OCI-LY1 (cell line): ENCODE measurements around the gene IREB2.

ENCODE experiments used
- H2AFZ ChIP-seq: fragments of 200-600 bp; sonication (generic), shearing (Covaris generic); 2 replicates; pipeline ENCODE4 v1.6.0; 2014; ENCODE audit warnings: antibody characterized with exemption, mild to moderate bottlenecking, low read length
- H3F3A ChIP-seq: fragments of 200-600 bp; sonication (generic), shearing (Covaris generic); 2 replicates; pipeline ENCODE4 v1.6.0; 2014; ENCODE audit warnings: mild to moderate bottlenecking, antibody characterized with exemption, low read length, moderate library complexity; ENCODE audit not compliant: insufficient read depth
- H3K27ac ChIP-seq: fragments of 200-600 bp; sonication (generic); 2 replicates; pipeline ENCODE4 v1.5.1; 2014; ENCODE audit warnings: low read length, mixed run types, mild to moderate bottlenecking, low read depth; ENCODE audit not compliant: poor library complexity, severe bottlenecking
- H3K27me3 ChIP-seq: fragments of 200-600 bp; sonication (generic); 2 replicates; pipeline ENCODE4 v1.6.0; 2014; ENCODE audit warnings: antibody characterized with exemption, mild to moderate bottlenecking, low read length, moderate library complexity; ENCODE audit not compliant: insufficient read depth
- H3K36me3 ChIP-seq: fragments of 200-600 bp; sonication (generic); 2 replicates; pipeline ENCODE4 v1.6.1; 2014; ENCODE audit warnings: mild to moderate bottlenecking, antibody characterized with exemption, low read length, moderate library complexity, mixed read lengths; ENCODE audit not compliant: insufficient read depth
- H3K4me1 ChIP-seq: fragments of 200-600 bp; sonication (generic); 2 replicates; pipeline ENCODE4 v1.5.1; 2014; ENCODE audit warnings: mild to moderate bottlenecking, low read length, moderate library complexity; ENCODE audit not compliant: insufficient read depth, severe bottlenecking
- H3K4me2 ChIP-seq: fragments of 200-600 bp; sonication (generic), shearing (Covaris generic); 2 replicates; pipeline ENCODE4 v1.6.1; 2014; ENCODE audit warnings: low read length
- H3K4me3 ChIP-seq: fragments of 200-600 bp; sonication (generic); 2 replicates; pipeline ENCODE4 v1.5.1; 2014; ENCODE audit warnings: low read length, low read depth, mild to moderate bottlenecking, mixed read lengths; ENCODE audit not compliant: poor library complexity, severe bottlenecking
- H3K79me2 ChIP-seq: fragments of 200-600 bp; shearing (Covaris generic); 2 replicates; pipeline ENCODE4 v1.6.1; 2016; ENCODE audit warnings: mixed run types, low read length, mixed read lengths; ENCODE audit not compliant: insufficient read depth
- H3K9ac ChIP-seq: fragments of 200-600 bp; sonication (generic), shearing (Covaris generic); 2 replicates; pipeline ENCODE4 v1.6.1; 2014; ENCODE audit warnings: mild to moderate bottlenecking, low read length, mixed read lengths
- H3K9me2 ChIP-seq: fragments of 200-600 bp; sonication (generic), shearing (Covaris generic); 2 replicates; pipeline ENCODE4 v1.6.1; 2014; ENCODE audit warnings: low read depth, mild to moderate bottlenecking, low read length, mixed read lengths
- H3K9me3 ChIP-seq: fragments of 200-600 bp; shearing (Covaris generic); 2 replicates; pipeline ENCODE4 v1.6.1; 2014; ENCODE audit warnings: low read length, mixed read lengths
- H4K20me1 ChIP-seq: fragments of 200-600 bp; sonication (generic), shearing (Covaris generic); 2 replicates; pipeline ENCODE4 v1.6.0; 2016; ENCODE audit warnings: mild to moderate bottlenecking, low read length; ENCODE audit not compliant: insufficient read depth
- EZH2 ChIP-seq: fragments of 200-600 bp; sonication (generic), shearing (Covaris generic); IDR thresholded peaks from 2 replicates; pipeline ENCODE4 v1.8.0; 2017; ENCODE audit warnings: borderline replicate concordance, mixed run types, mild to moderate bottlenecking, antibody characterized with exemption, low read length, moderate library complexity, mixed read lengths
- TF ChIP-seq, protein P1 (sequence below): fragments of 200-600 bp; sonication (generic), shearing (Covaris generic); IDR thresholded peaks from 2 replicates; pipeline ENCODE4 v1.5.1; 2017; ENCODE audit warnings: mild to moderate bottlenecking, antibody characterized with exemption, low read length, moderate library complexity, mixed read lengths

Gene IREB2

DNA sequence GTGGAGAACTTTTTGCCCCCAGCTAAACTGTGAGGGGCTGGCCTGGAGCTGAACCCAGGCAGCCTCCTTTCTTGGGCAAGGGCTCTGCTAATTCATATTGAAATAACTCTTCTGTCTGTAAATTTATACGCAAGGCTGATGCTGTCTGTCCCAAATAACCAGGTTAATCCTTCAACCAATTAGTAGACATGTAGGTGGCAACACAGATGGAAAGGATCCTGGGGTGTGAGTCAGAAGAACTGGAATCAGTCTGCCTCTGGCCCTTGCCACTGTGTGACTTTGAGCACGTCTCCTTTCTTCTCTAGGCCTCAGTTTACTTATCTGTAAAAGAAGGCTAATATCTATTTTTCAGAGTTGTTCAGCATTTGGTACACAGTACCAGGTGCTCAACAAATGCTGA is 48.3 kb upstream of the IREB2 start:
- Histone ChIP-seq H3K4me3 (no peak overlapping the region), H3K9me2 (no peaks in the 10 kb centered on the region), H3K27ac (no peak overlapping the region), H3K9ac (no peak overlapping the region), H3K4me2 (no peak overlapping the region), H3K36me3 (no peaks in the 10 kb centered on the region), H3K9me3 (no peaks in the 10 kb centered on the region), H3K79me2 (no peaks in the 10 kb centered on the region), H2AFZ (no peak overlapping the region), H4K20me1 (no peaks in the 10 kb centered on the region), H3F3A (no peaks in the 10 kb centered on the region), H3K27me3 (no peaks in the 10 kb centered on the region; the same call in 1 of the 2 replicates), H3K4me1 (no peaks in the 10 kb centered on the region)
- TF ChIP-seq EZH2 = no peak
- TF ChIP-seq, protein P1, sequence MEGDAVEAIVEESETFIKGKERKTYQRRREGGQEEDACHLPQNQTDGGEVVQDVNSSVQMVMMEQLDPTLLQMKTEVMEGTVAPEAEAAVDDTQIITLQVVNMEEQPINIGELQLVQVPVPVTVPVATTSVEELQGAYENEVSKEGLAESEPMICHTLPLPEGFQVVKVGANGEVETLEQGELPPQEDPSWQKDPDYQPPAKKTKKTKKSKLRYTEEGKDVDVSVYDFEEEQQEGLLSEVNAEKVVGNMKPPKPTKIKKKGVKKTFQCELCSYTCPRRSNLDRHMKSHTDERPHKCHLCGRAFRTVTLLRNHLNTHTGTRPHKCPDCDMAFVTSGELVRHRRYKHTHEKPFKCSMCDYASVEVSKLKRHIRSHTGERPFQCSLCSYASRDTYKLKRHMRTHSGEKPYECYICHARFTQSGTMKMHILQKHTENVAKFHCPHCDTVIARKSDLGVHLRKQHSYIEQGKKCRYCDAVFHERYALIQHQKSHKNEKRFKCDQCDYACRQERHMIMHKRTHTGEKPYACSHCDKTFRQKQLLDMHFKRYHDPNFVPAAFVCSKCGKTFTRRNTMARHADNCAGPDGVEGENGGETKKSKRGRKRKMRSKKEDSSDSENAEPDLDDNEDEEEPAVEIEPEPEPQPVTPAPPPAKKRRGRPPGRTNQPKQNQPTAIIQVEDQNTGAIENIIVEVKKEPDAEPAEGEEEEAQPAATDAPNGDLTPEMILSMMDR = no peak

DNA sequence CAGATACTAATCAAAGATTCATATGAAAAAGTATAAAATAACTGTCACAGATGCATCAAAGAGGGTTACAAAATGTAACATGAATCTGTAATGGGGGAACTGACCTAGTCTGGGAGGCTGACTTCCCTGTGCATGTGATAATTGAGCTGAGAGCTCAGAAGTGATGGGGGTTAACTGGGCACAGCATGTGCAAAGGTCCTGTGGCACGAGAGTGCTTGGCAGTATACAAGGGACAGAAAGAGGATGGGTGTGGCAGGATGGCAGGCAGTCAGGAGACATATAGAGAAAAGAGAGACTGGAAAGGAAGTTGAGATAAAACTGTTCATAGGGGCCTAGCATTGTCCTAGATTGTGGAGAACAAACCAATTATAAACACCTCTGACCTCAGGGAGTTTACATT is 47.8 kb upstream of the IREB2 start:
- no peak overlapping the region for H3K4me2 ChIP-seq
- no peaks in the 10 kb centered on the region for H3K4me1 ChIP-seq
- no peak overlapping the region for H3K4me3 ChIP-seq
- no peaks in the 10 kb centered on the region for H3K36me3 ChIP-seq
- H3K27me3 ChIP-seq = no peaks in the 10 kb centered on the region; the same call in 1 of the 2 replicates
- no peak overlapping the region for H3K9ac ChIP-seq
- H4K20me1 ChIP-seq = no peaks in the 10 kb centered on the region
- H3K9me2 ChIP-seq = no peaks in the 10 kb centered on the region
- no peak overlapping the region for H2AFZ ChIP-seq
- no peak overlapping the region for H3K27ac ChIP-seq
- no peaks in the 10 kb centered on the region for H3K9me3 ChIP-seq
- no peaks in the 10 kb centered on the region for H3F3A ChIP-seq
- no peak for TF ChIP-seq EZH2
- TF ChIP-seq, protein P1 = no peak
- no peaks in the 10 kb centered on the region for H3K79me2 ChIP-seq

DNA sequence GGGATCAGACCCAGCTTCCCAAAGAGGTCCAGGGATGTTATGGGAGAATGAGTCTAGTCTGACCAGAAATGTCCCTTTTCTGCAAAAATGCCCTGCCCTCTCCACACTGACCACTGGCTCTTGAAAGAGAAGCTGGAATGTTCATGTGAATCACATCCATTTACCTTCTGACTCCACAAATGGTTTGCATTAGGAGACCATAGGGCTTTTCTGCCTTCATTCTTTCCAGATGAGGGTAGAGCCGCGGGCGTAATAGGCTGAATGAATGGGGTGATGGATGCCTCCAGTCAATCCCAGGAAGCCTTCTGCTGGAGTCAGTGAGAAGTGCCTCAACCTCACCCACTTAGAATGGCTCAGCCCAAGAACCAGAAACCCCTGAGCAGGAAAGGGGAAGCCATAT is 47.2 kb upstream of the IREB2 start:
- H3K36me3 ChIP-seq = no peaks in the 10 kb centered on the region

More for the DNA sequence above, 47.2 kb upstream of the IREB2 start:
- no peak overlapping the region for H3K9ac ChIP-seq
- TF ChIP-seq, protein P1 = no peak
- H3K27me3 ChIP-seq = no peaks in the 10 kb centered on the region; the same call in 1 of the 2 replicates
- H3K4me2 ChIP-seq = no peak overlapping the region
- H4K20me1 ChIP-seq = no peaks in the 10 kb centered on the region
- H3K9me3 ChIP-seq = no peaks in the 10 kb centered on the region
- H3K27ac ChIP-seq = no peak overlapping the region
- no peaks in the 10 kb centered on the region for H3F3A ChIP-seq
- H2AFZ ChIP-seq = no peak overlapping the region
- no peaks in the 10 kb centered on the region for H3K79me2 ChIP-seq
- H3K9me2 ChIP-seq = no peaks in the 10 kb centered on the region
- no peaks in the 10 kb centered on the region for H3K4me1 ChIP-seq
- H3K4me3 ChIP-seq = no peak overlapping the region
